HG02798 (cell line): ENCODE data around the gene LYPD5.
A peak's percentile ranks its signal among the peaks of the same experiment; 100 is the strongest.
"Not testable (repeated sequence)": the region's sequence is repeated elsewhere in the genome, so short reads cannot be mapped to it uniquely, and the experiment has no call there.

ENCODE experiments used
- ATAC-seq: cut with Tn5 transposase; IDR thresholded peaks from one replicate; pipeline ENCODE4 v1.9.1; 2021; ENCODE audit warnings: mild to moderate bottlenecking; ENCODE audit not compliant: unreplicated experiment, poor library complexity

Gene LYPD5

GRCh38 chr19:43802216-43802951 is at the start of gene LYPD5:
Gene LYPD5 (minus strand): TSS chr19:43802447. CDS start chr19:43802380, 67 bp downstream.
- no peak for ATAC-seq

GRCh38 chr19:43848821-43849220 is 46.6 kb upstream of the LYPD5 start:
- no peak for ATAC-seq

- ATAC-seq, result no peak
Measured at GRCh38 chr19:43847884-43848283, 45.6 kb upstream of the LYPD5 start.

GRCh38 chr19:43847246-43847645 is 45.0 kb upstream of the LYPD5 start:
- no peak for ATAC-seq

- no peak for ATAC-seq
Measured at GRCh38 chr19:43842007-43842406, 39.8 kb upstream of the LYPD5 start.

- ATAC-seq, result no peak
Measured at GRCh38 chr19:43839139-43839538, 36.9 kb upstream of the LYPD5 start.

GRCh38 chr19:43826787-43827754 is 24.8 kb upstream of the LYPD5 start, which contains the start of gene ZNF283:
Gene ZNF283 (plus strand): TSS chr19:43827321. CDS start chr19:43833505, 6,184 bp downstream.
- ATAC-seq, result peak; percentile 87

GRCh38 chr19:43824572-43824971 is 22.3 kb upstream of the LYPD5 start:
- ATAC-seq, result not testable (repeated sequence)

- ATAC-seq, result not testable (repeated sequence)
Measured at GRCh38 chr19:43823856-43824255, 21.6 kb upstream of the LYPD5 start.

- ATAC-seq, result no peak
Measured at GRCh38 chr19:43820884-43821215, 18.6 kb upstream of the LYPD5 start.

GRCh38 chr19:43820098-43820883 is 18.0 kb upstream of the LYPD5 start:
- ATAC-seq, result no peak

- ATAC-seq, result no peak
Measured at GRCh38 chr19:43818500-43818899, 16.3 kb upstream of the LYPD5 start.

GRCh38 chr19:43817454-43817853 is 15.2 kb upstream of the LYPD5 start:
- not testable (repeated sequence) for ATAC-seq

- no peak for ATAC-seq
Measured at GRCh38 chr19:43814663-43815352, 12.6 kb upstream of the LYPD5 start.

- ATAC-seq, result no peak
Measured at GRCh38 chr19:43812688-43813087, 10.4 kb upstream of the LYPD5 start.

- ATAC-seq, result no peak
Measured at GRCh38 chr19:43812259-43812658, 10.0 kb upstream of the LYPD5 start.

- ATAC-seq, result no peak
Measured at GRCh38 chr19:43811837-43812236, 9.6 kb upstream of the LYPD5 start.

GRCh38 chr19:43809762-43810696 is 7.8 kb upstream of the LYPD5 start:
- ATAC-seq, result no peak

- no peak for ATAC-seq
Measured at GRCh38 chr19:43807651-43808050, 5.4 kb upstream of the LYPD5 start.
